HG03378 (cell line): Measurements from ENCODE around the gene LY6G5C.

Experiments
- ATAC-seq: cut with Tn5 transposase; IDR thresholded peaks from one replicate; pipeline ENCODE4 v1.9.1; 2021; ENCODE audit warnings: mild to moderate bottlenecking, moderate library complexity; ENCODE audit not compliant: unreplicated experiment

Gene LY6G5C

GRCh38 chr6:31680226-31681134, at the start of gene LY6G5C:
LY6G5C (minus strand) TSS chr6:31681067; CDS start chr6:31680373, 694 bp downstream.
- ATAC-seq: no peak

GRCh38 chr6:31729979-31730630, 49.2 kb upstream of the LY6G5C start:
- ATAC-seq: no peak

- no peak for ATAC-seq
Observed at GRCh38 chr6:31729515-31729978, 48.7 kb upstream of the LY6G5C start.

- ATAC-seq: no peak
Observed at GRCh38 chr6:31728767-31729514, 48.1 kb upstream of the LY6G5C start, which contains the start of gene DDAH2. DDAH2 (minus strand) TSS chr6:31729299; CDS start chr6:31729161, 138 bp downstream.

- peak; percentile 3 for ATAC-seq
Observed at GRCh38 chr6:31727717-31728671, 47.1 kb upstream of the LY6G5C start.

GRCh38 chr6:31727034-31727716, 46.3 kb upstream of the LY6G5C start:
- ATAC-seq: peak; percentile 51

- ATAC-seq: no peak
Observed at GRCh38 chr6:31725502-31726350, 44.9 kb upstream of the LY6G5C start.

GRCh38 chr6:31723980-31724691, 43.3 kb upstream of the LY6G5C start:
- ATAC-seq: no peak

- no peak for ATAC-seq
Observed at GRCh38 chr6:31723245-31723979, 42.5 kb upstream of the LY6G5C start, which contains the start of gene MPIG6B. MPIG6B (plus strand) TSS chr6:31723373; CDS start chr6:31723384, 11 bp downstream.

GRCh38 chr6:31722173-31722572, 41.3 kb upstream of the LY6G5C start:
- no peak for ATAC-seq

- no peak for ATAC-seq
Observed at GRCh38 chr6:31721351-31722020, 40.6 kb upstream of the LY6G5C start, which contains the start of gene LY6G6C. LY6G6C (minus strand) TSS chr6:31721746; CDS start chr6:31721679, 67 bp downstream.

GRCh38 chr6:31720196-31720770, 39.4 kb upstream of the LY6G5C start:
- ATAC-seq: no peak

- ATAC-seq: no peak
Observed at GRCh38 chr6:31719001-31719400, 38.1 kb upstream of the LY6G5C start.

- no peak for ATAC-seq
Observed at GRCh38 chr6:31718265-31718664, 37.4 kb upstream of the LY6G5C start.

- no peak for ATAC-seq
Observed at GRCh38 chr6:31717499-31718222, 36.8 kb upstream of the LY6G5C start.
